HG03571 (cell line): ENCODE data around the gene ANKRD17.

Source experiments
- ATAC-seq: cut with Tn5 transposase; IDR thresholded peaks from one replicate; pipeline ENCODE4 v1.9.1; 2021; ENCODE audit not compliant: unreplicated experiment

The ANKRD17 gene

GRCh38 chr4:73133784-73134183 lies 124.8 kb downstream of the ANKRD17 start:
- ATAC-seq = no peak

GRCh38 chr4:73131281-73131680 lies 127.3 kb downstream of the ANKRD17 start:
- no peak for ATAC-seq

DNA sequence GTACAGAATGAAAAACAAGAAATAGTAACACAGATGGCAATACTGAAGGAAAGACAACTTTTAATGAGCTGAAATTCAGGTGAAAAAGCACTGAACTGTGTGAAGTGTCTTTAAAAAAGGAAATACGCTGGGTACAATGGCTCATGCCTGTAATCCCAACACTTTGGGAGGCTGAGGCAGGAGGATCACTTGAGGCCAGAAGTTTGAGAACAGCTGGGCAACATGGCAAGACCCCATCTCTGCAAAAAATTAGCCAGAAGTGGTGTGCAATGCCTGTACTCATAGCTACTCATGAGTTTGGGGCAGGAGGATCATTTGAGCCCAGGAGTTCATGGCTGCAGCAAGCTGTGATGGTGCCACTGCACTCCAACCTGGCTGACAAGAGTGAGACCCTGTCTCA lies 129.3 kb downstream of the ANKRD17 start:
- no peak for ATAC-seq

DNA sequence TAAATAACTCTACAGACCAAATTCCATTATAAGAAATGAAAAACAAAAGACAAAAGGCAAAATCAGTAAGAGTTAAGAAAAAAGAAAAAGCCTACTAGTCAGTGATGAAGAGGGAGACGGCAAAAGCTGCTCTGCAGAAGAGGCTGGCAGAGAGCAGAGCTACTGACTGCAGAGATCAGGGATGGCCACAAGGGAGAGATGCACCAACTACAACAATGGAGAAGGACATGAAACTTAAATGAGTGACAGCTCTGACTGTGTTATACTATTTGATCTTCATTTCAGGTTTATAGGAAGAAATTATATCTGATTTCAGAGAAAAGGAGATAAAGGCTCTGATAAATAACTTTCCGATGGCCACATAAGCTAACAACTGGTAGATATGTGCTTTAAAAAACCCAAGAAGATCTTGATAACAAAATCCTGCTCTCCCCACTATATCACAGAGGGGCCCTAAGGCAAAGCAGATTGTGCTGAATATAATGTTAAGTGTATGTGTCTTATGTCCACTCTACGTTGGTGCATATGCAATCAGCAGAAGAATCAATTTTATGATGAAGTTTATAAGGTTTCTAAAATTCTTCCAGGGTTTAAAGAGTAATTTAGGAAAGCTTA lies 130.7 kb downstream of the ANKRD17 start:
- no peak for ATAC-seq

DNA sequence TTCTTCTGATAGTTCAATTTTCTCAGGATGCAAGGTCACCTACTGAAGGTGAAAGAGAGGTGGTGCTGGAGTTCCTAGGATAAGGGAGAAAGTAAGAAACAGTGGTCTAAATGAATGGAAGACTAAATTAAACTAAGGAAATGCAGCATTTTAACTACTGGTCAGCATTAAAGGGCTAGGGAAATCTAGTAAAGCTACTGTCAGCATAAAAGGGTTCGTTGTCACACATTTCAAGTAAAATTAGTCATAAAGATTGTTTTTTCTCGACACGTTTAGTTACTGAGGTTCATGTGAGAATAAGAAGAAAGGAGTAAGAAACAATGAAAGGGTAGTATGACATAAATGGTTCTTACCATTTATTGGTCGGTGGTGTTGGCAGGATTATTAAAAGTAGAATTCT lies 149.1 kb downstream of the ANKRD17 start:
- ATAC-seq = no peak

DNA sequence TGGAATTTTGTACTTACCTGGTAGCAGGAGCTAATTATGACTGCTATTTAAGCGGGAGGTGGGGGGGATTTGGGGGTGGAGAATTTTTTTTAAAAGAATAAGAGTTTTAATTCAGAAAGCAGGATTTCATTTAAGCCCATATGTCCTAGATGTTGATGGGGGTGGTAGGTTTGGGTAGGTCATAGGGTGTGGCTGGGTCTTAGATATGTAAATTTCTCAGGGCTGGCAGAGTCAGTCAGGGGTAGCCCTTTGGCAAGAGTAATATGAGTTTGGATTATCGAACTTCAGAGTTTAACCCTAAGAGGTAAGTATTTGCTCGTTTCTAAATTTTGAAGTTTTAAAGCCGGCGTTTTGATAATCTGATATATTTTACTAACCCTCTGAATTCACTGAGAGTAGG lies 153.9 kb downstream of the ANKRD17 start:
- no peak for ATAC-seq

DNA sequence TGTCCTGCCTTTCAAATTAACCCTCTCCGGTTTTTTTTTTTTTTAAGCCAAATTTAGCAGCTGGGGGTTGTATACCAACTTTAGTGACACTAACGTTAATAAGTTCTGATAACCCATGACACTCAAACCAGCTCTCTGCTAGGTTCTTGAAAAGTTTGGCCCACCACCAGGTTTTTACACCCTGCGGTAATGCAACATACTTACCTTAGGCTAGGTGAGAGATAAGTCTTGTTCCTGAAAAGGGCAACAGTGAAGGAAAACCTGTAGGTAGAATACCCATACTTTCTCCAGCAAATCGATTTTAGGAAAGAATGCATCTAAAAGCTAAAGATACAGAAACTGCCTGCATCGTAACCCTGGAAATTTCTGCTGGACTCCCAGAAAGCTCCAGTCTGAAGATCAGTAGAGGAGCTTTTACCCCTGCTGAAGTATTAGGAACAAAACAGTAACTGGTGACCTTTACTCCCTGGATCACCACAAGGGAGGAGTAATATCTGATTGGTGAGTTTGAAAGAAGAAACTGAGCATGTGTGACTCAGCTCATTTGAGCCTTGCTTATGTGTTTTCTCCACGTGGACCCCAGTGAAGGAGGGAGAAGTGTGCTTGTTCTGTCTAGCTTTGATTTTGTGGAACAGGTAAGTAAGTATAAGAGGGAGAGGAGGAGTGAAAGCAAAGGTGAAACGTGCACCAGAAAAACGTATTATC lies 154.6 kb downstream of the ANKRD17 start:
- no peak for ATAC-seq

DNA sequence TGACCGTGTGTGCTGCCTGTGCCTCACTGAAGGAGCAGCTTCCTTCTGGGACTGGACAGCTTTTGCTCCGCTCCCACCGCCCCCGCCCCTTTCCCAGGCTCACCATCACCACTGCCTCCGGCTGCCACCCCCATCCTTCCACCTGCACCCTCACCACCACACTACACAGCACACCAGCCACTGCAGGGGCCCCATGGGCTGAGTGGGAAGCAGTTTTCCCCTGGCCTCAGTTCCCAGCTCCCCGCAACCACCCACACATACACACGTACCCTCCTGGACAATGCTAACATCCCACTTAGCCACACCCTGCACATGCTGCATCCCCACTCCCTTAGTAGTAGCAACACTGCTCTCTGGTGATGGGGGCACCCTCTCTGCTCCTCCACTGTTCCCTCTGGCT lies 159.5 kb downstream of the ANKRD17 start:
- ATAC-seq = no peak

- no peak for ATAC-seq
Observed at GRCh38 chr4:73098713-73099112, 159.9 kb downstream of the ANKRD17 start.

GRCh38 chr4:73098016-73098415 lies 160.6 kb downstream of the ANKRD17 start:
- ATAC-seq = no peak

DNA sequence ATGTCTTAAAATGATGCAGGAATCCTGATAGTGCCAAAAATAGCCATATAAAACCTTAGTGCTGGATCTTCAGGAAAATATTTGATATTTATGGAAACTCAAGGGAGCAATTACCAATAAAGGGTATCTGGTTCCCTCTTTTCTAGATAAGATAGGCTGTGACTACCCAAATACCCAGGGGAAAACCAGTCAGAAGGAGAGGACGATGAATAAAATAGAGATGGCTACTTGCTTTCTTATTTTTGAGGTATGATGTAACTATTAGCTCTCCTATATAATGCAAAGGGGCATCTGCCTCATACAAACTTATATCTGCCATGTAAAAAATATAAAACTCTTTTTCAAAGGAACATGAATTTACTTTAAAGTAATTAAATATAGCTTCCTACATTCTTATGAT lies 165.7 kb downstream of the ANKRD17 start:
- ATAC-seq = no peak

DNA sequence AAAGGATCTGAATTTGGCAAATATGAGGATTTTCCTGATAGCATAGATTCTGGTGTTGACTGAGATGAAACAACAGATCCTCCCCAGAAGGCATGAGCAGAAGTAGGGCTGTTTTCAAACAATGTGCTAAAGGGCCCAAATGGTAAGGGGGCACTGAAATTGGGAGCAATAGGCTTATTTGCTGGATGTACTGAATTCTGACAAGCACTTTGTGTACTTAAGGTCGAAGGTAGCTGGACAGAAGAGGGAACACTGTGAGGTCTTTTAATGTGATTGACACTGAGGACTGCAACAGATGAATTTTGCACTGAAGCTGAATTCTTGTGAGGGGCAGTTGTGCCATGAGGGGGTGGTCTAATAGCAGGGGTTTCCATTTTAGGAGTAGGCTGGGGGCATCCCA lies 167.9 kb downstream of the ANKRD17 start:
- no peak for ATAC-seq

DNA sequence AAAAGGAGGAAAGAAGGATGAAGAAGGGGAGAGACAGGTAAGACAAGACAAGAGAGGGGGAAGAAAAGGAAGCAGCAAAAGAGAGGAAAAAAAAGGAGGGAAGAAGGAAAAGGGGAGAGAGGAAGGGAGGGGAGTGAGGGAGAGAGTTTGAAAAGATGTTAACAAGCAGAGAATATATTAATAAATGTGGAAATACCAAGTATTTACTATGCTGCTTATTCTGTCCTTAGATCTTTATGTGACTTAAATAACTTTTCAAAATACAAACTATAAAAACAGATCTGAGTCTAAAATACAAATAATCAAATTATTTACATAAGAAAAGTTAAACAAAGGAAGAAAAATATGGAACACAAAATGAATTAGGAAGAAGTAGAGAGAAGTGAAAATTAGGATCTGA lies 170.7 kb downstream of the ANKRD17 start:
- ATAC-seq = no peak

- ATAC-seq = no peak
Observed at GRCh38 chr4:73086095-73086868, 172.3 kb downstream of the ANKRD17 start.

DNA sequence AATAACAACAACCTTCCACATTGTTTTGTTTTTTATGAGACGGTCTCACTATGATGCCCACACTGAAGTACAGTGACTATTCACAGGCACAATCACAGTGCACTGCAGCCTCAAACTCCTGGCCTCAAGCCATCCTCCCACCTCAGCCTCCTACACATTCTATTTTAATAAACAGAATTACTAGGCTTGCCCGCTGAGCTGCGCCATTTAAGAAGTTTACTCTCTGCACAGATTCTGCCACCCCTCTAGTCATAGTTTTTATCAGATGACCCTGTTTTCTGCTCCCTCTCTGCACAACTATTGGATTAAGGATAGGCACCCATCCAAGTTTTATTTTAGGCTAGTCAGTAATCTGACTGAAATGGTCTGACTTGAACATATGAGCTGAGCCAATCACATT lies 177.8 kb downstream of the ANKRD17 start:
- no peak for ATAC-seq

DNA sequence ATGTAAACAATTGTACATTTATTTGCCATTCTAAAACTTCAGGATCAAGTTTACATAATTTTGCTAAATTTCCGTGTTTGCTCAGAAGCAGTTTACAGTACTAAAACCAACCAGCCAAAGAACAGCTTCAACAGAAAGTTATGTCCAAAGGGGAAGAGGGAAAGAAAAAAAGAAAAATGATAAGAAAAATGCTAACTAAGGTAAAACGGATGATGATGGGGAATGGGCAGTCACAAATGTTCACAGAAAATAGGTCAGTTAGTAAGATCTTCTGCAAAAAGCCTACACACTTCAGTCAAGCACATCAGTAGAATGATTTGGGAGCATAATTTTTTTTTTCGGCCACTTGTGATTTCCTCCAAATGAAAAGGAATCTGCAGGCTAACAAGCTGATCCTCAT lies 182.8 kb downstream of the ANKRD17 start:
- ATAC-seq = no peak

- ATAC-seq = peak; percentile 6
Observed at GRCh38 chr4:73070074-73070390, 188.6 kb downstream of the ANKRD17 start.

- ATAC-seq = peak; percentile 85
Observed at GRCh38 chr4:73069338-73070073, 189.1 kb downstream of the ANKRD17 start, which contains the start of gene COX18. Gene COX18, minus strand, starts transcription at chr4:73069716. Its CDS starts 67 bp downstream, at chr4:73069649.

DNA sequence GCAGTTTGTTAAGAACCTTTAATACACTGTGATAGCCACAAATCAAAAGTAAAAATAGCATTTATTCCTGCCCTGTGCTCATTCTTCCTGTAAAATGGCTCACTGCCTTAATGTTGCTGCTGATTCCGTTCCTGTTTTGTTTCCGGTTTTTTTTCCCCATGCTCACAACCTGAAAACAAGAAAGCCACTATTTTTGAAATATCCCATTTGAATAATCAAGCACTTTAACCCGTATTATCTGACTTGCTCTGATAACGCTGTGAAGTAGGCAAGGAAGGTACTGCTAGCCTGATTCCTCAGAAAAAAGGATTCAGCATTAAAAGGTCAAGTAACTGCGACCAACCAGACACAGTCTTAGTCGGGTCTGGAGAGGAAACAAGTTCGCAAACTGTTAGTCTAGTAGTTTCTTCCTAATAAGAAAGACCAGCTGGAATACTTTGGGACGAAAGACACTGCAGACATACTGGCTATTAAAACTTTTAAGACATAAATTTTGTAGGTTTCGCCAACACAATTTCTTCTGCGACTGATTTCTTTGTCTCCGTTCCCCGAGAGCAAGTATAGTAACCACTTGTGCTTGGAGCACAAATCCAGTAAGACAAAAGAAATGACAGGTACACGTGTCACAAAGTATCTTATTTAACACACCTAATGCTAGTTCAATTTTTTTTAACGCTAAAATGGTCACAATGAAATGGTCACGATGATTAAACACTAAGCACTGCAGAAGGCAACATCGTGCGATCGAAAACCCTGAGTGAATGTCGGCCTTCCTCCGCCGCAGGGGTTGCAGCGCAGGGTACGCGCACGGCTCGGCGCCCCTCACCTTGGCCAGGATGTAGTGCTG lies 189.9 kb downstream of the ANKRD17 start:
- ATAC-seq = peak; percentile 0

DNA sequence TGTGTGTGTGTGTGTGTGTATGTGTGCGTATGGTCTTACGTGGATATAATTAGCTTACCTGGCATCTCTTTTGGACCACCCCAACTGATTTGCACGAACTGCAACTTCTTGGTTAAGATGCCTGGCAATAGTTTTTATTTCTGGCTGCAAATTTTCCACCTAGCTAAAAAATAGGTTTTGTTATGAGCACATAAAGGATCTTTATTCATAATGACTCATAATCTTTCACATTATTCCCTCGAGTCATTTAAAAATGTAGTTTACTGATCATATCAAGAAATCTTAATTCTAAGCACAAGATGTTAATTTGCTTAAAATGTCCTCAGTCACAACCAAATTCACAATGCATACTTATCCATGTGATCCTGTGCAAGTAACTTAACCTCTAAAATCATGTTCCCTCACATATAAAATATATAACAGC lies 190.6 kb downstream of the ANKRD17 start:
- no peak for ATAC-seq

- no peak for ATAC-seq
Observed at GRCh38 chr4:73066928-73067327, 191.7 kb downstream of the ANKRD17 start.
